K562 (cell line): ENCODE data around the gene UPK3A. TPM values are rescaled to one million over a fixed set of nuclear protein-coding genes. Genes with fewer than 3 reads are reported as not detected.
A peak's percentile ranks its signal among the peaks of the same experiment; 100 is the strongest.

Source experiments
- BDP1 ChIP-seq: IDR thresholded peaks from 3 replicates; pipeline ENCODE4 v1.6.1; 2011; ENCODE audit not compliant: insufficient read length, insufficient read depth
- CHAMP1 ChIP-seq: fragments of 450-650 bp; IDR thresholded peaks from 2 replicates; pipeline ENCODE4 v1.6.1; 2016; ENCODE audit warnings: mild to moderate bottlenecking
- CREM ChIP-seq: IDR thresholded peaks from 2 replicates; pipeline ENCODE4 v1.6.1; 2014; ENCODE audit warnings: antibody characterized with exemption, low read depth
- HDAC2 ChIP-seq: fragments of 450-650 bp; IDR thresholded peaks from 2 replicates; pipeline ENCODE4 v1.6.1; 2016; ENCODE audit warnings: mild to moderate bottlenecking
- MTF1 ChIP-seq: fragments of 250-450 bp; sonication (Bioruptor Pico); IDR thresholded peaks from 2 replicates; pipeline ENCODE4 v1.9.0; 2021; ENCODE audit warnings: moderate library complexity, mild to moderate bottlenecking, inconsistent platforms, borderline replicate concordance
- MXI1 ChIP-seq: IDR thresholded peaks from 2 replicates; pipeline ENCODE4 v1.6.1; 2011; ENCODE audit warnings: low read depth, mild to moderate bottlenecking, improper control_type of control experiment, low read length
- NFIC ChIP-seq: fragments of 450-650 bp; IDR thresholded peaks from 2 replicates; pipeline ENCODE4 v1.6.1; 2017; ENCODE audit warnings: mild to moderate bottlenecking, inconsistent platforms
- POLR2AphosphoS2 ChIP-seq: IDR thresholded peaks from 2 replicates; pipeline ENCODE4 v1.6.1; 2012; ENCODE audit warnings: low read length, improper control_type of control experiment
- RFX1 ChIP-seq: fragments of 450-650 bp; IDR thresholded peaks from 2 replicates; pipeline ENCODE4 v1.6.1; 2016; ENCODE audit warnings: mild to moderate bottlenecking, moderate library complexity
- RFX5 ChIP-seq: IDR thresholded peaks from 2 replicates; pipeline ENCODE4 v1.6.1; 2011; ENCODE audit warnings: low read depth, mild to moderate bottlenecking, improper control_type of control experiment, low read length
- SREBF1 ChIP-seq: fragments of 150-350 bp; IDR thresholded peaks from 2 replicates; pipeline ENCODE4 v1.6.1; 2014; ENCODE audit warnings: antibody characterized with exemption, low read depth, low read length, borderline replicate concordance
- ZNF384 ChIP-seq: IDR thresholded peaks from 2 replicates; pipeline ENCODE4 v1.6.1; 2012; ENCODE audit warnings: low read depth, low read length, improper control_type of control experiment
- polyA plus RNA-seq, 8 experiments: library from polyadenylated mRNA; depleted of rRNA in 4 of 8; stranded (reverse) in 5 of 8; unstranded in 3 of 8; fragments of >200 nt; fragmentation: Nextera tagmentation in 2 of 8; fragmentation: Illumina TruSeq in 1 of 8; extraction: Ambion mirVana in 2 of 8; extraction: Trizol in 1 of 8; gene quantifications; 2 replicates each; pipeline versions ENCODE4 v1.2.1 to v1.2.3, GENCODE V29; 2011 to 2014; ENCODE audit warnings: inconsistent platforms in 1 of 8, missing spikeins in 1 of 8
- total RNA-seq, 7 experiments: library from RNA; depleted of rRNA in 6 of 7; stranded (reverse); fragments of >200 nt in 6 of 7; fragmentation: Illumina TruSeq in 2 of 7; extraction: Trizol in 2 of 7; gene quantifications; 2 replicates each; pipeline versions ENCODE4 v1.2.1 to v1.2.3, GENCODE V29; 2011 to 2021; ENCODE audit warnings: low replicate concordance in 1 of 7
- TF ChIP-seq, protein P1 (sequence below), 2 experiments: fragments of 450-650 bp in 1 of 2; sonication (generic) in 1 of 2; formaldehyde crosslinking in 1 of 2; IDR thresholded peaks in 1 of 2; conservative IDR thresholded peaks in 1 of 2; 2 replicates each; pipeline versions ENCODE4 v1.6.1 to v1.8.1; 2016 to 2023; ENCODE audit warnings: mild to moderate bottlenecking in 2 of 2, moderate library complexity in 2 of 2, inconsistent platforms in 1 of 2, missing genetic modification reagents in 1 of 2

The UPK3A gene
- total and polyA plus RNA-seq, 9 of the 15 experiments (the other 6 are each of a cell fraction or from before 2014, with no cell fraction given): not detected

DNA sequence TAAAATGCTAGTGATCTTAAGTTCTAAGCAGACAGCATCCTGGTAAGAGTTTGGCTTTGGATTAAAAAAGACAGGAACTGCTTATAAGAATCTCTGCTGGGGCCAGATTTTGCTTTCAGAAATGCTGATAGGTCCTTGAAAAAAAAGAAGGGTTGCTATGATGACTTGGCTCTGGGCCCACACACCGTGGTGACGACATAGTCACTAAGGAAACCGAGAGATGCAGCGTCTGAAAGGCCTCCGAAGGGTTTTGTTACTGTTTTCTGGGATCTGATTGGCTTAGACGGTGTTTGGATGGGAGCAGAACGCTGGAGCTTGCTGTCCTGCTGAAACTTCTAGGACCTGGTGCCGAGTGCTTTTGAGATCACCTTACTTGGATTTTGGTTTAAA is 33.4 kb downstream of the UPK3A start (continued):
- TF ChIP-seq RFX5 (0 out of 2 replicates have a peak, but pooled peaks have one; percentile 21), NFIC (peak; percentile 81), CHAMP1 (no peak), CREM (peak; percentile 22; the same call in 1 of the 2 replicates), BDP1 (no peak), HDAC2 (0 out of 2 replicates have a peak, but pooled peaks have one; percentile 9), MXI1 (no peak), RFX1 (peak; percentile 81), SREBF1 (no peak), MTF1 (no peak), ZNF384 (0 out of 2 replicates have a peak, but pooled peaks have one; percentile 41), POLR2AphosphoS2 (no peak)
- TF ChIP-seq, protein P1, sequence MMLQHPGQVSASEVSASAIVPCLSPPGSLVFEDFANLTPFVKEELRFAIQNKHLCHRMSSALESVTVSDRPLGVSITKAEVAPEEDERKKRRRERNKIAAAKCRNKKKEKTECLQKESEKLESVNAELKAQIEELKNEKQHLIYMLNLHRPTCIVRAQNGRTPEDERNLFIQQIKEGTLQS (IDR thresholded peaks at IDR 0.05): peak; percentile 72
- TF ChIP-seq, protein P1 (CRISPR knock-in tag; conservative IDR thresholded peaks at IDR 0.05): no peak
